ENCODE results near the gene C16orf90. TPM values are rescaled to one million over a fixed set of nuclear protein-coding genes. Genes with fewer than 3 reads are reported as not detected.

C16orf90 gene
- total and polyA plus RNA-seq, 2 experiments from 2014 or later: not detected

- peak overlapping the region; percentile 53 for H3K9ac ChIP-seq
- no peaks in the 10 kb centered on the region for H3K9me2 ChIP-seq (ENCODE audit: insufficient read depth)
- no peaks in the 10 kb centered on the region for H4K20me1 ChIP-seq (ENCODE audit: insufficient read depth)
- H3F3A ChIP-seq (ENCODE audit: insufficient read depth): 0 out of 2 replicates have a peak, but pooled peaks cover 4% of the 10 kb centered on the region
- no peaks in the 10 kb centered on the region for H3K27me3 ChIP-seq (replicated peaks; ENCODE audit: insufficient read depth)
- no peaks in the 10 kb centered on the region; the same call in 1 of the 2 replicates for H3K36me3 ChIP-seq (ENCODE audit: low read depth)
- peak overlapping the region; percentile 79 for H3K27ac ChIP-seq
- H3K4me3 ChIP-seq: 0 out of 2 replicates have a peak overlapping the region, but pooled peaks have one; percentile 5
- H3K4me1 ChIP-seq (ENCODE audit: insufficient read depth): peaks cover 7% of the 10 kb centered on the region; the same call in 1 of the 2 replicates
- no peaks in the 10 kb centered on the region for H3K79me2 ChIP-seq (ENCODE audit: insufficient read depth)
- no peaks in the 10 kb centered on the region for H3K9me3 ChIP-seq (ENCODE audit: low read depth)
- 31 to 38% methylated on average over 4 of the region's 4 CpGs for WGBS, 2 experiments (ENCODE audit: low coverage in 1 of 2, low lambda C conversion rate in 2 of 2, missing lambda C conversion rate in 2 of 2)
- H2AFZ ChIP-seq: no peak overlapping the region
- in situ Hi-C loops (cut with MboI): no loop called here
- TF ChIP-seq EZH2 (IDR thresholded peaks at IDR 0.05; ENCODE audit: insufficient read depth, poor library complexity, severe bottlenecking): no peak
- peak overlapping the region; percentile 51 for H3K4me2 ChIP-seq (ENCODE audit: unreplicated experiment)
- peak; percentile 15 for DNase-seq
Measured at GRCh38 chr16:3536851-3537250, 41.6 kb upstream of the C16orf90 start.

GRCh38 chr16:3536271-3536731 lies 41.0 kb upstream of the C16orf90 start:
- Histone ChIP-seq H3K4me1 (ENCODE audit: insufficient read depth) (peaks cover 7% of the 10 kb centered on the region; the same call in 1 of the 2 replicates), H3K9ac (peak overlapping the region; percentile 53), H4K20me1 (ENCODE audit: insufficient read depth) (no peaks in the 10 kb centered on the region), H3K36me3 (ENCODE audit: low read depth) (no peaks in the 10 kb centered on the region; the same call in 1 of the 2 replicates), H3K9me3 (ENCODE audit: low read depth) (no peaks in the 10 kb centered on the region), H3K9me2 (ENCODE audit: insufficient read depth) (no peaks in the 10 kb centered on the region), H3K4me2 (ENCODE audit: unreplicated experiment) (peak overlapping the region; percentile 51), H3K27me3 (replicated peaks; ENCODE audit: insufficient read depth) (no peaks in the 10 kb centered on the region), H3K79me2 (ENCODE audit: insufficient read depth) (no peaks in the 10 kb centered on the region), H3F3A (ENCODE audit: insufficient read depth) (0 out of 2 replicates have a peak, but pooled peaks cover 4% of the 10 kb centered on the region), H2AFZ (no peak overlapping the region), H3K4me3 (0 out of 2 replicates have a peak overlapping the region, but pooled peaks have one; percentile 5), H3K27ac (peak overlapping the region; percentile 79)
- WGBS, 2 experiments (ENCODE audit: low coverage in 1 of 2, low lambda C conversion rate in 2 of 2, missing lambda C conversion rate in 2 of 2): 19 to 27% methylated on average over 3 of the region's 3 CpGs
- TF ChIP-seq EZH2 (IDR thresholded peaks at IDR 0.05; ENCODE audit: insufficient read depth, poor library complexity, severe bottlenecking) (no peak), EZH2phosphoT487 (IDR thresholded peaks at IDR 0.05; ENCODE audit: insufficient read depth, low read depth) (no peak)
- in situ Hi-C loops (cut with MboI): no loop called here
- DNase-seq: peak; percentile 74

GRCh38 chr16:3534126-3534525 lies 38.8 kb upstream of the C16orf90 start:
- H3K4me3 ChIP-seq: no peak overlapping the region
- H3K9ac ChIP-seq: no peak overlapping the region
- H3F3A ChIP-seq (ENCODE audit: insufficient read depth): 0 out of 2 replicates have a peak, but pooled peaks cover 4% of the 10 kb centered on the region
- H3K9me2 ChIP-seq (ENCODE audit: insufficient read depth): no peaks in the 10 kb centered on the region
- H3K4me2 ChIP-seq (ENCODE audit: unreplicated experiment): no peak overlapping the region
- 96 to 97% methylated on average over 9 to 10 of the region's 10 CpGs for WGBS, 2 experiments (ENCODE audit: low coverage in 1 of 2, low lambda C conversion rate in 2 of 2, missing lambda C conversion rate in 2 of 2)
- in situ Hi-C loops (cut with MboI): no loop called here
- H4K20me1 ChIP-seq (ENCODE audit: insufficient read depth): no peaks in the 10 kb centered on the region
- H2AFZ ChIP-seq: no peak overlapping the region
- TF ChIP-seq EZH2phosphoT487 (IDR thresholded peaks at IDR 0.05; ENCODE audit: insufficient read depth, low read depth): no peak
- no peaks in the 10 kb centered on the region for H3K79me2 ChIP-seq (ENCODE audit: insufficient read depth)
- peaks cover 7% of the 10 kb centered on the region; the same call in 1 of the 2 replicates for H3K36me3 ChIP-seq (ENCODE audit: low read depth)
- peaks cover 7% of the 10 kb centered on the region; the same call in 1 of the 2 replicates for H3K4me1 ChIP-seq (ENCODE audit: insufficient read depth)
- H3K27ac ChIP-seq: no peak overlapping the region
- DNase-seq: no peak
- H3K9me3 ChIP-seq (ENCODE audit: low read depth): no peaks in the 10 kb centered on the region
- no peaks in the 10 kb centered on the region for H3K27me3 ChIP-seq (replicated peaks; ENCODE audit: insufficient read depth)

GRCh38 chr16:3532741-3533140 lies 37.5 kb upstream of the C16orf90 start:
- H3F3A ChIP-seq (ENCODE audit: insufficient read depth): 0 out of 2 replicates have a peak, but pooled peaks cover 4% of the 10 kb centered on the region
- peaks cover 7% of the 10 kb centered on the region; the same call in 1 of the 2 replicates for H3K36me3 ChIP-seq (ENCODE audit: low read depth)
- 97 to 99% methylated on average over 12 of the region's 12 CpGs for WGBS, 2 experiments (ENCODE audit: low coverage in 1 of 2, low lambda C conversion rate in 2 of 2, missing lambda C conversion rate in 2 of 2)
- peaks cover 7% of the 10 kb centered on the region; the same call in 1 of the 2 replicates for H3K4me1 ChIP-seq (ENCODE audit: insufficient read depth)
- no peak overlapping the region for H3K9ac ChIP-seq
- H3K4me3 ChIP-seq: no peak overlapping the region
- no peaks in the 10 kb centered on the region for H3K9me3 ChIP-seq (ENCODE audit: low read depth)
- H3K4me2 ChIP-seq (ENCODE audit: unreplicated experiment): no peak overlapping the region
- H3K27ac ChIP-seq: no peak overlapping the region
- H4K20me1 ChIP-seq (ENCODE audit: insufficient read depth): no peaks in the 10 kb centered on the region
- no peaks in the 10 kb centered on the region for H3K9me2 ChIP-seq (ENCODE audit: insufficient read depth)
- DNase-seq: no peak
- in situ Hi-C loops (cut with MboI): no loop called here
- no peak for TF ChIP-seq EZH2phosphoT487 (IDR thresholded peaks at IDR 0.05; ENCODE audit: insufficient read depth, low read depth)
- H2AFZ ChIP-seq: no peak overlapping the region
- H3K27me3 ChIP-seq (replicated peaks; ENCODE audit: insufficient read depth): no peaks in the 10 kb centered on the region
- H3K79me2 ChIP-seq (ENCODE audit: insufficient read depth): no peaks in the 10 kb centered on the region

Data from GM23248 (cell line).